Panc1 (cell line): Measurements from ENCODE around the gene PCDH15. TPM values are rescaled to one million over a fixed set of nuclear protein-coding genes. Genes with fewer than 3 reads are reported as not detected.

Experiments used
- ATAC-seq: fragments of 200-7000 bp; cut with Tn5 transposase; 2 replicates; pipeline ENCODE4 v1.9.1; 2020; ENCODE audit warnings: mild to moderate bottlenecking, moderate library complexity
- BruUV-seq: library from RNA; stranded (reverse); fragments of 400-500 nt; replicated peaks from 2 replicates; lab custom pipeline; 2021; lab: Mats Ljungman, UMichigan
- CTCF ChIA-PET: fragments of 300-600 bp; sonication (Branson Sonifier 250); formaldehyde crosslinking; loops from one replicate; lab custom pipeline; 2022; ENCODE audit warnings: antibody characterized with exemption; lab: Charles Lee
- POLR2A ChIA-PET: fragments of 300-600 bp; sonication (Branson Sonifier 250); formaldehyde crosslinking; loops from one replicate; lab custom pipeline; 2022; ENCODE audit warnings: antibody characterized with exemption; lab: Charles Lee
- DNase-seq: peaks from one replicate; pipeline ENCODE4 v3.0.0-alpha.2; 2010; ENCODE audit warnings: low read depth, low spot score
- H3K27ac ChIP-seq: 2 replicates; pipeline ENCODE4 v1.5.1; 2011; ENCODE audit warnings: mild to moderate bottlenecking, low read length, inconsistent platforms
- H3K27me3 ChIP-seq: fragments of 200-500 bp; sonication (Bioruptor generic); 2 replicates; pipeline ENCODE4 v1.6.0; 2014; ENCODE audit warnings: low read length, inconsistent platforms; ENCODE audit not compliant: control insufficient read depth, insufficient read depth
- H3K36me3 ChIP-seq: fragments of 200-500 bp; sonication (Bioruptor generic); 2 replicates; pipeline ENCODE4 v1.5.1; 2014; ENCODE audit warnings: inconsistent platforms, mild to moderate bottlenecking, low read length, moderate library complexity; ENCODE audit not compliant: control insufficient read depth, insufficient read depth
- H3K4me1 ChIP-seq: 2 replicates; pipeline ENCODE4 v1.5.1; 2011; ENCODE audit warnings: inconsistent platforms, mild to moderate bottlenecking, low read length, moderate library complexity; ENCODE audit not compliant: control insufficient read depth, insufficient read depth
- H3K4me3 ChIP-seq, 2 experiments: 2 replicates each; pipeline ENCODE4 v1.5.1; 2011 to 2012; ENCODE audit warnings: low read depth in 2 of 2, low read length in 2 of 2, mild to moderate bottlenecking in 2 of 2, inconsistent platforms in 1 of 2, moderate library complexity in 1 of 2
- H3K9me3 ChIP-seq: fragments of 200-500 bp; sonication (Bioruptor generic); 2 replicates; pipeline ENCODE4 v1.5.1; 2014; ENCODE audit warnings: low read depth, mild to moderate bottlenecking, inconsistent platforms, low read length, moderate library complexity; ENCODE audit not compliant: control insufficient read depth, insufficient read depth
- CTCF ChIP-seq: fragments of 450-650 bp; IDR thresholded peaks from 2 replicates; pipeline ENCODE4 v1.5.1; 2017; ENCODE audit warnings: mild to moderate bottlenecking
- POLR2AphosphoS5 ChIP-seq: IDR thresholded peaks from 2 replicates; pipeline ENCODE4 v1.6.1; 2012; ENCODE audit warnings: mild to moderate bottlenecking, low read depth, low read length, moderate library complexity
- REST ChIP-seq, 2 experiments: IDR thresholded peaks; 2 replicates each; pipeline ENCODE4 v1.6.1; 2011 to 2012; ENCODE audit warnings: low read depth in 2 of 2, control low read depth in 1 of 2, low read length in 1 of 2, mild to moderate bottlenecking in 1 of 2, moderate library complexity in 1 of 2; ENCODE audit not compliant: insufficient read depth in 1 of 2
- SIN3A ChIP-seq: IDR thresholded peaks from 2 replicates; pipeline ENCODE4 v1.6.1; 2012; ENCODE audit warnings: low read depth, mild to moderate bottlenecking, low read length, moderate library complexity, borderline replicate concordance; ENCODE audit not compliant: insufficient read depth
- TCF7L2 ChIP-seq: IDR thresholded peaks from 2 replicates; pipeline ENCODE4 v1.6.1; 2011; ENCODE audit warnings: mild to moderate bottlenecking, low read depth, low read length, inconsistent platforms
- in situ Hi-C: cut with HindIII; loops from 2 replicates; pipeline ENCODE4 v1.10.0; 2016; ENCODE audit warnings: low sequenced_read_pairs, low pct_unique_long_range_greater_than_20kb
- intact Hi-C: fragments of 100-400 bp; cut with micrococcal nuclease; formaldehyde crosslinking; loops from one replicate; pipeline ENCODE4 v1.10.0; 2022; ENCODE audit not compliant: unreplicated experiment
- total RNA-seq: library from RNA; stranded (reverse); gene quantifications from one replicate; pipeline ENCODE4 v1.2.1, GENCODE V29; 2021; ENCODE audit not compliant: unreplicated experiment

Gene PCDH15
- total RNA-seq, 1 experiment from 2014 or later, result 0.18 TPM

GRCh38 chr10:54319341-54319740 lies 481.7 kb downstream of the PCDH15 start:
- H3K27me3 ChIP-seq, result no peaks in the 10 kb centered on the region
- TF ChIP-seq TCF7L2 (no peak), POLR2AphosphoS5 (no peak), SIN3A (no peak), REST (IDR thresholded peaks at IDR 0.05; ENCODE audit: insufficient read depth in 1 of 2, low read depth in 2 of 2, low read length in 1 of 2) (no peak), CTCF (no peak)
- POLR2A ChIA-PET, result no interaction called here
- in situ Hi-C loops (no loop called here), intact Hi-C loops (no loop called here)
- H3K9me3 ChIP-seq, result no peaks in the 10 kb centered on the region
- DNase-seq (no peak), ATAC-seq (no peak)
- H3K27ac ChIP-seq, result no peak overlapping the region
- CTCF ChIA-PET, result no interaction called here
- no peaks in the 10 kb centered on the region for H3K36me3 ChIP-seq
- no peak overlapping the region for H3K4me3 ChIP-seq
- H3K4me1 ChIP-seq, result no peaks in the 10 kb centered on the region
- no TSS peak for BruUV-seq

- DNase-seq, result no peak
- no peak for ATAC-seq
- ChIA-PET CTCF (no interaction called here), POLR2A (no interaction called here)
- H3K27ac ChIP-seq, result no peak overlapping the region
- in situ Hi-C loops, result no loop called here
- no TSS peak for BruUV-seq
- no peaks in the 10 kb centered on the region for H3K4me1 ChIP-seq
- intact Hi-C loops, result no loop called here
- H3K36me3 ChIP-seq, result no peaks in the 10 kb centered on the region
- no peak for TF ChIP-seq SIN3A
- TF ChIP-seq POLR2AphosphoS5, result no peak
- TF ChIP-seq REST (IDR thresholded peaks at IDR 0.05; ENCODE audit: insufficient read depth in 1 of 2, low read depth in 2 of 2, low read length in 1 of 2), result no peak
- TF ChIP-seq TCF7L2, result no peak
- no peak for TF ChIP-seq CTCF
- H3K27me3 ChIP-seq, result no peaks in the 10 kb centered on the region
- no peaks in the 10 kb centered on the region for H3K9me3 ChIP-seq
- no peak overlapping the region for H3K4me3 ChIP-seq
These were observed 482.6 kb downstream of the PCDH15 start for GRCh38 chr10:54318470-54318869.
